A549 (cell line): ENCODE data around the gene ZNF747.

Source experiments
- EP300 ChIP-seq, 2 experiments: fragments of >200 bp; sonication (Bioruptor Twin); formaldehyde crosslinking; IDR thresholded peaks; 2 replicates in 1 of 2; 3 replicates in 1 of 2; pipeline ENCODE4 v1.6.1; 2016 to 2017
- HOXA7 ChIP-seq: fragments of 250-450 bp; sonication (Bioruptor Pico); IDR thresholded peaks from 2 replicates; pipeline ENCODE4 v1.5.0; 2020; ENCODE audit warnings: mild to moderate bottlenecking, moderate library complexity
- JUN ChIP-seq, 2 experiments: fragments of >200 bp; sonication (Bioruptor Twin); formaldehyde crosslinking; IDR thresholded peaks; 2 replicates in 1 of 2; 3 replicates in 1 of 2; pipeline ENCODE4 v1.6.1; 2016 to 2017
- JUNB ChIP-seq: fragments of >200 bp; sonication (Bioruptor Twin); formaldehyde crosslinking; IDR thresholded peaks from 2 replicates; pipeline ENCODE4 v1.6.1; 2016
- POLR2A ChIP-seq: IDR thresholded peaks from 2 replicates; pipeline ENCODE4 v1.6.1; 2012; ENCODE audit warnings: mild to moderate bottlenecking, low read length
- ZSCAN20 ChIP-seq: fragments of 250-450 bp; sonication (Bioruptor Pico); IDR thresholded peaks from 2 replicates; pipeline ENCODE4 v1.8.0; 2022; ENCODE audit warnings: mild to moderate bottlenecking, moderate library complexity
- TF ChIP-seq, protein P1 (sequence below): fragments of >200 bp; sonication (Bioruptor Twin); formaldehyde crosslinking; IDR thresholded peaks from 3 replicates; pipeline ENCODE4 v1.5.1; 2016
- TF ChIP-seq, protein P2 (sequence below): fragments of 200-600 bp; sonication (generic); IDR thresholded peaks from 2 replicates; pipeline ENCODE4 v1.6.1; 2016; ENCODE audit warnings: antibody characterized with exemption, mild to moderate bottlenecking, moderate library complexity
- TF ChIP-seq, protein P3 (sequence below): IDR thresholded peaks from 2 replicates; pipeline ENCODE4 v1.6.1; 2012; ENCODE audit warnings: low read depth, borderline replicate concordance

GRCh38 chr16:30543067-30543466 lies 8.4 kb upstream of the ZNF747 start:
- TF ChIP-seq, protein P1, sequence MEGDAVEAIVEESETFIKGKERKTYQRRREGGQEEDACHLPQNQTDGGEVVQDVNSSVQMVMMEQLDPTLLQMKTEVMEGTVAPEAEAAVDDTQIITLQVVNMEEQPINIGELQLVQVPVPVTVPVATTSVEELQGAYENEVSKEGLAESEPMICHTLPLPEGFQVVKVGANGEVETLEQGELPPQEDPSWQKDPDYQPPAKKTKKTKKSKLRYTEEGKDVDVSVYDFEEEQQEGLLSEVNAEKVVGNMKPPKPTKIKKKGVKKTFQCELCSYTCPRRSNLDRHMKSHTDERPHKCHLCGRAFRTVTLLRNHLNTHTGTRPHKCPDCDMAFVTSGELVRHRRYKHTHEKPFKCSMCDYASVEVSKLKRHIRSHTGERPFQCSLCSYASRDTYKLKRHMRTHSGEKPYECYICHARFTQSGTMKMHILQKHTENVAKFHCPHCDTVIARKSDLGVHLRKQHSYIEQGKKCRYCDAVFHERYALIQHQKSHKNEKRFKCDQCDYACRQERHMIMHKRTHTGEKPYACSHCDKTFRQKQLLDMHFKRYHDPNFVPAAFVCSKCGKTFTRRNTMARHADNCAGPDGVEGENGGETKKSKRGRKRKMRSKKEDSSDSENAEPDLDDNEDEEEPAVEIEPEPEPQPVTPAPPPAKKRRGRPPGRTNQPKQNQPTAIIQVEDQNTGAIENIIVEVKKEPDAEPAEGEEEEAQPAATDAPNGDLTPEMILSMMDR = no peak
- TF ChIP-seq ZSCAN20 = no peak
- no peak for TF ChIP-seq JUNB
- TF ChIP-seq, protein P2, sequence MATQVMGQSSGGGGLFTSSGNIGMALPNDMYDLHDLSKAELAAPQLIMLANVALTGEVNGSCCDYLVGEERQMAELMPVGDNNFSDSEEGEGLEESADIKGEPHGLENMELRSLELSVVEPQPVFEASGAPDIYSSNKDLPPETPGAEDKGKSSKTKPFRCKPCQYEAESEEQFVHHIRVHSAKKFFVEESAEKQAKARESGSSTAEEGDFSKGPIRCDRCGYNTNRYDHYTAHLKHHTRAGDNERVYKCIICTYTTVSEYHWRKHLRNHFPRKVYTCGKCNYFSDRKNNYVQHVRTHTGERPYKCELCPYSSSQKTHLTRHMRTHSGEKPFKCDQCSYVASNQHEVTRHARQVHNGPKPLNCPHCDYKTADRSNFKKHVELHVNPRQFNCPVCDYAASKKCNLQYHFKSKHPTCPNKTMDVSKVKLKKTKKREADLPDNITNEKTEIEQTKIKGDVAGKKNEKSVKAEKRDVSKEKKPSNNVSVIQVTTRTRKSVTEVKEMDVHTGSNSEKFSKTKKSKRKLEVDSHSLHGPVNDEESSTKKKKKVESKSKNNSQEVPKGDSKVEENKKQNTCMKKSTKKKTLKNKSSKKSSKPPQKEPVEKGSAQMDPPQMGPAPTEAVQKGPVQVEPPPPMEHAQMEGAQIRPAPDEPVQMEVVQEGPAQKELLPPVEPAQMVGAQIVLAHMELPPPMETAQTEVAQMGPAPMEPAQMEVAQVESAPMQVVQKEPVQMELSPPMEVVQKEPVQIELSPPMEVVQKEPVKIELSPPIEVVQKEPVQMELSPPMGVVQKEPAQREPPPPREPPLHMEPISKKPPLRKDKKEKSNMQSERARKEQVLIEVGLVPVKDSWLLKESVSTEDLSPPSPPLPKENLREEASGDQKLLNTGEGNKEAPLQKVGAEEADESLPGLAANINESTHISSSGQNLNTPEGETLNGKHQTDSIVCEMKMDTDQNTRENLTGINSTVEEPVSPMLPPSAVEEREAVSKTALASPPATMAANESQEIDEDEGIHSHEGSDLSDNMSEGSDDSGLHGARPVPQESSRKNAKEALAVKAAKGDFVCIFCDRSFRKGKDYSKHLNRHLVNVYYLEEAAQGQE = no peak
- no peak for TF ChIP-seq JUN (IDR thresholded peaks at IDR 0.05)
- no peak for TF ChIP-seq POLR2A
- TF ChIP-seq, protein P3, sequence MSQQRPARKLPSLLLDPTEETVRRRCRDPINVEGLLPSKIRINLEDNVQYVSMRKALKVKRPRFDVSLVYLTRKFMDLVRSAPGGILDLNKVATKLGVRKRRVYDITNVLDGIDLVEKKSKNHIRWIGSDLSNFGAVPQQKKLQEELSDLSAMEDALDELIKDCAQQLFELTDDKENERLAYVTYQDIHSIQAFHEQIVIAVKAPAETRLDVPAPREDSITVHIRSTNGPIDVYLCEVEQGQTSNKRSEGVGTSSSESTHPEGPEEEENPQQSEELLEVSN = no peak
- no peak for TF ChIP-seq HOXA7 (CRISPR knock-in tag)
- no peak for TF ChIP-seq EP300 (IDR thresholded peaks at IDR 0.05)
